ENCODE results near the gene TCN1.

DNA sequence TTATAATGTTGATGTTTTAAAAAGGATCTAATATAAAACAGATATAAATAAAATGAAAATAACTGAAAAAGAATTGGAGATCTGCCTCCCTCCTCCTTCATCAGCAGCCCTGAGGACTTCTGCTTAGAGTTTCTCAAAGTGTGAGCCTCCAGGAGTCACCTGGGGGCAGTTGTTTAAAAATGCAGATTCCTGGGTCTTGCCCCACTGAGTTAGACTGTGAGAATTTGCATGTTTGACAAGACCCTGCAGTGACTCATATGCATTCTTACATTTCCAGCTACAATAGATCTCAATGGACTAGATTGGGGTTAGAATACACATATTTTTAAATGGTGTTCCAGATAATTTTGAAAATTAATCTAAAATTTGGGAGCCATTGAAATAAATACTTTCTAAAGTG lies 11.5 kb upstream of the TCN1 start:
- TF ChIP-seq, protein P1, sequence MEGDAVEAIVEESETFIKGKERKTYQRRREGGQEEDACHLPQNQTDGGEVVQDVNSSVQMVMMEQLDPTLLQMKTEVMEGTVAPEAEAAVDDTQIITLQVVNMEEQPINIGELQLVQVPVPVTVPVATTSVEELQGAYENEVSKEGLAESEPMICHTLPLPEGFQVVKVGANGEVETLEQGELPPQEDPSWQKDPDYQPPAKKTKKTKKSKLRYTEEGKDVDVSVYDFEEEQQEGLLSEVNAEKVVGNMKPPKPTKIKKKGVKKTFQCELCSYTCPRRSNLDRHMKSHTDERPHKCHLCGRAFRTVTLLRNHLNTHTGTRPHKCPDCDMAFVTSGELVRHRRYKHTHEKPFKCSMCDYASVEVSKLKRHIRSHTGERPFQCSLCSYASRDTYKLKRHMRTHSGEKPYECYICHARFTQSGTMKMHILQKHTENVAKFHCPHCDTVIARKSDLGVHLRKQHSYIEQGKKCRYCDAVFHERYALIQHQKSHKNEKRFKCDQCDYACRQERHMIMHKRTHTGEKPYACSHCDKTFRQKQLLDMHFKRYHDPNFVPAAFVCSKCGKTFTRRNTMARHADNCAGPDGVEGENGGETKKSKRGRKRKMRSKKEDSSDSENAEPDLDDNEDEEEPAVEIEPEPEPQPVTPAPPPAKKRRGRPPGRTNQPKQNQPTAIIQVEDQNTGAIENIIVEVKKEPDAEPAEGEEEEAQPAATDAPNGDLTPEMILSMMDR (IDR thresholded peaks at IDR 0.05) = no peak
- TF ChIP-seq POLR2A (IDR thresholded peaks at IDR 0.05) = no peak
